Ovary (tissue), 3 donors: ENCODE data around the gene PKN1.

Experiments
- CTCF ChIP-seq, 3 donors: fragments of 450-650 bp in 2 of 3; fragments of 200-600 bp in 1 of 3; IDR thresholded peaks; one replicate each; pipeline versions ENCODE4 v1.5.1 to v1.8.0; 2016 to 2022; ENCODE audit warnings: antibody characterized with exemption in 3 of 3, mild to moderate bottlenecking in 1 of 3
- EP300 ChIP-seq: sonication (generic); formaldehyde crosslinking; IDR thresholded peaks from one replicate; pipeline ENCODE4 v1.6.1; 2017; ENCODE audit warnings: antibody characterized with exemption
- POLR2A ChIP-seq: fragments of 450-650 bp; IDR thresholded peaks from one replicate; pipeline ENCODE4 v1.6.1; 2017; ENCODE audit warnings: antibody characterized with exemption, mild to moderate bottlenecking, moderate library complexity
- donor health status: DM: no; HTN: no; CAD: no.

GRCh38 chr19:14411161-14411937 lies 21.8 kb upstream of the PKN1 start:
- TF ChIP-seq POLR2A (no peak), CTCF (IDR thresholded peaks at IDR 0.05) (no peak), EP300 (no peak)
